IPS-20b (cell line): ENCODE data around the gene NMUR1.
"Not testable (repeated sequence)": the region's sequence is repeated elsewhere in the genome, so short reads cannot be mapped to it uniquely, and the experiment has no call there.

Experiments
- H3K27ac ChIP-seq: one replicate; pipeline ENCODE4 v1.5.1; 2013; ENCODE audit warnings: low read length
- H3K27me3 ChIP-seq: 2 replicates; pipeline ENCODE4 v1.6.1; 2013; ENCODE audit warnings: mild to moderate bottlenecking, low read length, inconsistent platforms; ENCODE audit not compliant: insufficient read depth
- H3K36me3 ChIP-seq: 2 replicates; pipeline ENCODE4 v1.6.1; 2013; ENCODE audit warnings: low read depth, mild to moderate bottlenecking, inconsistent platforms, low read length, moderate library complexity; ENCODE audit not compliant: insufficient read depth
- H3K4me1 ChIP-seq: 2 replicates; pipeline ENCODE4 v1.6.1; 2013; ENCODE audit warnings: mild to moderate bottlenecking, control low read depth, inconsistent platforms, low read length, moderate library complexity; ENCODE audit not compliant: insufficient read depth
- H3K4me3 ChIP-seq: 2 replicates; pipeline ENCODE4 v1.5.1; 2013; ENCODE audit warnings: mild to moderate bottlenecking, low read length, inconsistent platforms
- H3K9ac ChIP-seq: 2 replicates; pipeline ENCODE4 v1.6.1; 2013; ENCODE audit warnings: low read depth, mild to moderate bottlenecking, inconsistent platforms, low read length, moderate library complexity
- H3K9me3 ChIP-seq: 2 replicates; pipeline ENCODE4 v1.6.1; 2013; ENCODE audit warnings: mild to moderate bottlenecking, low read depth, low read length, inconsistent platforms; ENCODE audit not compliant: insufficient read depth

The NMUR1 gene

GRCh38 chr2:231530099-231531011 is at the start of gene NMUR1:
Gene NMUR1 (minus strand): TSS chr2:231530445. CDS start chr2:231530361, 84 bp downstream.
- Histone ChIP-seq H3K4me3 (peak within 1 kb of the TSS; percentile 53; the same call in 1 of the 2 replicates), H3K27ac (no peak within 1 kb of the TSS), H3K9ac (no peak within 1 kb of the TSS), H3K27me3 (peaks cover 33% of the 10 kb centered on the region), H3K4me1 (no peaks in the 10 kb centered on the region), H3K9me3 (no peaks in the 10 kb centered on the region), H3K36me3 (no peaks in the 10 kb centered on the region)

DNA sequence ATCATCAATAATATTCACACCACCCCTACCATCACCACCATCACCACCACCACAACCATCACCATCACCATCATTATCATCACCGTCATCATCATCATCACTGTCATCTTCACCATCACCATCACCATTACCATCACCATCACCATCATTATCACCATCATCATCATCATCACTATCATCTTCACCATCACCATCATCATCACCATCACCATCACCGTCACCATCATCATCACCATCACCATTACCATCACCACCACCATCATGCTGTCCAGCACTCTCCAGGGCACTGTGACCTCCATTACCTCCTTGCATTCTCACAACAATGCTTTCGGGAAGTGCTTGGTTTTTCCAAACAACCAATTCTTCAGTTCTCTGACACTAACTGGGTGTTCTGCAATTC is 49.3 kb upstream of the NMUR1 start:
- no peak overlapping the region for H3K4me3 ChIP-seq
- H3K27ac ChIP-seq: no peak overlapping the region
- H3K9me3 ChIP-seq: no peaks in the 10 kb centered on the region
- no peaks in the 10 kb centered on the region for H3K27me3 ChIP-seq
- no peaks in the 10 kb centered on the region for H3K36me3 ChIP-seq
- no peak overlapping the region for H3K9ac ChIP-seq
- H3K4me1 ChIP-seq: peaks cover 13% of the 10 kb centered on the region

DNA sequence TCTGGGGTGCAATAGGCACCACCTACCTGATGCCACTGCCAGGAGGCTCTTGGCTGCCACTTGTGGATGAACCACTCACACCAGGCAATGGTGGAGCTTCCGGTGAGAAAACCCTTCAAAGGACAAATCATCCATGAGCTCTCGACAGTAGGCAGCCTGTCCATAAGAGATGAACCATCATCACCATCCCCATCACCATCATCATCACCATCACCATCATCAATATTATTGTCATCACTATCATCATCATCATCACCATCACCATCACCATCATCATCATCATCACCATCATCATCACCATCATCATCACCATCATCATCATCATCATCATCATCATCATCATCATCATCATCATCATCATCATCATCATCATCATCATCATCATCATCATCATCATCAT is 48.4 kb upstream of the NMUR1 start:
- H3K27ac ChIP-seq, H3K4me3 ChIP-seq, H3K9me3 ChIP-seq, H3K9ac ChIP-seq, H3K36me3 ChIP-seq, H3K27me3 ChIP-seq: not testable (repeated sequence)
- peaks cover 12% of the 10 kb centered on the region for H3K4me1 ChIP-seq

DNA sequence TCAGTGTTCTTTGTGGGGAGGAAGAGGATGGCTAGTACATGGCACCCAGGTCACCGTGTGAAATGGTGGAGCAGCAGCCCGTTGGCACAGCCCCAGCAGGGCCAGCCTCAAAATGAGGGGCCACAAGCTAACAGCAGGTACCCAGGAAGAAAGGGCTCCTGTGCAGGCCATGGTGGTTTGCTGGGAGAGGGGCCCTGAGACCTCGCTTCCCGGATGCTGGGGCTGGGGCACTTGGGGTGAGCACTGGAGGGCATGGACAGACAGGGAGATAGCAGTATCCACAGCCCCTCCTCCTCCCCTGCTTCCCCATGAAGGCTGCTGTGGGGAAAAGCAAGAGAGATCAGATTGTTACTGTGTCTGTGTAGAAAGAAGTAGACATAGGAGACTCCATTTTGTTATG is 46.2 kb upstream of the NMUR1 start:
- H3K36me3 ChIP-seq: no peaks in the 10 kb centered on the region
- peak overlapping the region; percentile 58 for H3K9ac ChIP-seq
- peak overlapping the region; percentile 63 for H3K27ac ChIP-seq
- H3K4me3 ChIP-seq: no peak overlapping the region
- no peaks in the 10 kb centered on the region for H3K27me3 ChIP-seq
- no peaks in the 10 kb centered on the region for H3K9me3 ChIP-seq
- H3K4me1 ChIP-seq: peaks cover 28% of the 10 kb centered on the region

DNA sequence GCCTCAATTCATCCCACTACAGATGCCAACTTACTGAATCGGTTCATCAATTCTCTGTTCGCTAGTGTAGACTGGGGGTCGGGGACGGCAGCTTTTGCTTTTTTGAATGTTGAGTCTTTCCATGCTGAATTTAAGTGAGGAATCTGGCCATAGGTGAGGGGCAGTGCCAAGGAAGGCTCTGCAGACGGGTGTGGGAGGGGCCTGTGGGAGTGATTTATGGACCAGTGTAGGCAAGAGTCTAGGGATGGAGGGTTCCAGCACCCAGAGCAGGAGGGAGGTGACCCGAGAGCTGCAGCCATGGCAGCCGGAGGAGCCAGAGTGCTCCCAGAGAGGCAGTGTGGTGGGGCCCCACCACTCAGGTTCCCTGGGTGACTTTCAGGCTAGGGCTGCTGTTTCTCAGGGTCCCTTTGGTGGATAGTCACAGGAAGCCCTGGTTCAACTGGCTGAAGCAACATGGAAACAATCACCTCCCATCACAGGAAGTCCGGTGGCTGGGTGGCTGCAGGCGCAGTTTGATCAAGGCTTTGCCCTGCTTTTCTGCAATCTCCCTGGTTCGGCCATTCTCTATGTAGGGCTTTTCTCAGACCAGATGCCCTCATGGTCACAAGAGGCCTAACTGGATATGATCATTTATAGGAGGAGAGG is 45.5 kb upstream of the NMUR1 start:
- no peak overlapping the region for H3K4me3 ChIP-seq
- H3K9me3 ChIP-seq: no peaks in the 10 kb centered on the region
- peak overlapping the region; percentile 58 for H3K9ac ChIP-seq
- H3K27me3 ChIP-seq: no peaks in the 10 kb centered on the region
- peak overlapping the region; percentile 63 for H3K27ac ChIP-seq
- H3K36me3 ChIP-seq: no peaks in the 10 kb centered on the region
- peaks cover 29% of the 10 kb centered on the region for H3K4me1 ChIP-seq

GRCh38 chr2:231573698-231574421 is 43.6 kb upstream of the NMUR1 start:
- Histone ChIP-seq H3K27ac (peak overlapping the region; percentile 86), H3K4me1 (peaks cover 29% of the 10 kb centered on the region), H3K27me3 (no peaks in the 10 kb centered on the region), H3K4me3 (no peak overlapping the region), H3K9me3 (no peaks in the 10 kb centered on the region), H3K36me3 (no peaks in the 10 kb centered on the region), H3K9ac (peak overlapping the region; percentile 66; the same call in 1 of the 2 replicates)

- Histone ChIP-seq H3K27me3 (no peaks in the 10 kb centered on the region), H3K4me3 (no peak overlapping the region), H3K4me1 (peaks cover 34% of the 10 kb centered on the region), H3K36me3 (no peaks in the 10 kb centered on the region), H3K9ac (peak overlapping the region; percentile 66; the same call in 1 of the 2 replicates), H3K27ac (peak overlapping the region; percentile 86), H3K9me3 (no peaks in the 10 kb centered on the region)
Measured at GRCh38 chr2:231573096-231573495, 42.9 kb upstream of the NMUR1 start.

- peak overlapping the region; percentile 72; the same call in 1 of the 2 replicates for H3K9ac ChIP-seq
Measured at GRCh38 chr2:231571661-231572191, 41.5 kb upstream of the NMUR1 start.

GRCh38 chr2:231570915-231571314 is 40.7 kb upstream of the NMUR1 start:
- H3K36me3 ChIP-seq, H3K27me3 ChIP-seq, H3K9ac ChIP-seq, H3K27ac ChIP-seq, H3K4me3 ChIP-seq, H3K9me3 ChIP-seq: not testable (repeated sequence)
- peaks cover 25% of the 10 kb centered on the region for H3K4me1 ChIP-seq

More at GRCh38 chr2:231571661-231572191, 41.5 kb upstream of the NMUR1 start:
- Histone ChIP-seq H3K4me1 (peaks cover 31% of the 10 kb centered on the region), H3K27me3 (no peaks in the 10 kb centered on the region), H3K9me3 (no peaks in the 10 kb centered on the region), H3K27ac (peak overlapping the region; percentile 89), H3K36me3 (no peaks in the 10 kb centered on the region), H3K4me3 (peak overlapping the region; percentile 42; the same call in 1 of the 2 replicates)

DNA sequence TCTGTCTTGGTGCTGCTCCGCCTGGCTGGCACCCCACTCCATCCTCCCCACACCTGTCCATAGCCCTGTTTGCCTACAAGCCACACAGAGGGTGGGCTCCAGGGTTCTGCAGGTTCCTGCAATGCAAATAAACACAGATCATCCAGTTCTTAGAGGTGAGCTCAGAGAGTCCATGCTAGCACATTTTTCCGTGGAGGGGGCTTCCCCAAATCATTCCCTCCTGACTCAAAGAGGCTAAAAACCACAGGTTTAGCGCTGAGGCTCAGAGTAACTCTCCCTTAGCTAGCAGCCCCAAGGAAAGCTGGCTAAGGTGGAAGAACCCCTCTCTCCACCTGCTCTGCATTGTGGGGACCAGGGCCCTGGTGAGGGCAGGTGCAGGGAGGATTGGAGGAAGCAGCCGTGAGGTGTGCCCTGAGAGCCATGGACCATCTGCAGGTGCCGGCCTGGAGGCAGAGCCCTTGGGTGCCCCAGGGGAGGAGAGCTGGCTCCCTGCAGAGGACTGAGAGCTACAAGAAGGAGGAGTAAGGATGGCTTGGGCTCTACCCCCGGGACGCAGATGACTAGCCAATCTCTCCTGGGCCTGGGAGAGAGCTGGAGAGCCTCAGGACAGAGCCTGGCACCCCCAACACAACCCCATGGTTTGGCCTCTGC is 38.7 kb upstream of the NMUR1 start:
- Histone ChIP-seq H3K27ac (no peak overlapping the region), H3K9ac (no peak overlapping the region), H3K4me1 (peaks cover 25% of the 10 kb centered on the region), H3K4me3 (no peak overlapping the region), H3K36me3 (no peaks in the 10 kb centered on the region), H3K27me3 (no peaks in the 10 kb centered on the region), H3K9me3 (0 out of 2 replicates have a peak, but pooled peaks cover 10% of the 10 kb centered on the region)
